T-helper 17 cell (primary cell): ENCODE results near the gene AP5B1. TPM values are rescaled to one million over a fixed set of nuclear protein-coding genes. Genes with fewer than 3 reads are reported as not detected.

Experiments
- ATAC-seq: fragments of 150-1000 bp; cut with Tn5 transposase; 2 replicates; pipeline ENCODE4 v1.10.0; 2021; ENCODE audit warnings: mild to moderate bottlenecking, moderate library complexity
- DNase-seq, 3 donors: peaks; one replicate each; pipeline versions ENCODE4 v3.0.0 to v3.0.0-alpha.2; 2020 to 2021
- H3K9me3 ChIP-seq: one replicate; pipeline ENCODE4 v1.7.0; 2013; ENCODE audit warnings: low read length, mild to moderate bottlenecking; ENCODE audit not compliant: control insufficient read depth, poor library complexity, severe bottlenecking
- H3K27ac Mint-ChIP-seq: one replicate; pipeline ENCODE4 v1.8.0; 2022; ENCODE audit warnings: mild to moderate bottlenecking, moderate library complexity, mixed read lengths
- H3K27me3 Mint-ChIP-seq: one replicate; pipeline ENCODE4 v1.8.0; 2022; ENCODE audit warnings: mixed read lengths
- H3K36me3 Mint-ChIP-seq: one replicate; pipeline ENCODE4 v1.8.0; 2022; ENCODE audit warnings: low read depth, mixed read lengths
- H3K4me1 Mint-ChIP-seq: one replicate; pipeline ENCODE4 v1.8.0; 2022; ENCODE audit warnings: mild to moderate bottlenecking, mixed read lengths
- H3K4me3 Mint-ChIP-seq: one replicate; pipeline ENCODE4 v1.8.0; 2022; ENCODE audit warnings: mild to moderate bottlenecking, moderate library complexity, mixed read lengths
- total RNA-seq, 4 donors: library from RNA in 2 of 4; stranded (reverse) in 2 of 4; gene quantifications; one replicate each; pipeline ENCODE4 v1.2.3 and lab custom pipeline; 2022 to 2026

AP5B1 gene
- total RNA-seq, 2 donors from 2014 or later, result 12.5 to 17.4 TPM

GRCh38 chr11:65810046-65810868 lies 29.5 kb upstream of the AP5B1 start:
- peaks cover 2% of the 10 kb centered on the region for H3K36me3 Mint-ChIP-seq
- H3K9me3 ChIP-seq, result no peaks in the 10 kb centered on the region
- DNase-seq (no peak), ATAC-seq (peak; percentile 60)
- peaks cover 3% of the 10 kb centered on the region for H3K4me1 Mint-ChIP-seq
- peaks cover 13% of the 10 kb centered on the region for H3K27me3 Mint-ChIP-seq
- no peak overlapping the region for H3K4me3 Mint-ChIP-seq
- no peak overlapping the region for H3K27ac Mint-ChIP-seq

- no peak overlapping the region for H3K4me3 Mint-ChIP-seq
- H3K36me3 Mint-ChIP-seq, result peaks cover 2% of the 10 kb centered on the region
- no peak overlapping the region for H3K27ac Mint-ChIP-seq
- H3K9me3 ChIP-seq, result no peaks in the 10 kb centered on the region
- ATAC-seq (no peak), DNase-seq (no peak)
- H3K27me3 Mint-ChIP-seq, result peaks cover 14% of the 10 kb centered on the region
- H3K4me1 Mint-ChIP-seq, result peaks cover 3% of the 10 kb centered on the region
Measured at GRCh38 chr11:65809496-65809895, 28.7 kb upstream of the AP5B1 start.

- ATAC-seq (no peak), DNase-seq (no peak)
- Mint-ChIP-seq H3K27ac (no peak overlapping the region), H3K36me3 (peaks cover 1% of the 10 kb centered on the region), H3K4me1 (peaks cover 2% of the 10 kb centered on the region), H3K27me3 (peaks cover 21% of the 10 kb centered on the region), H3K4me3 (peak overlapping the region; percentile 55)
- no peaks in the 10 kb centered on the region for H3K9me3 ChIP-seq
Measured at GRCh38 chr11:65808744-65809341, 28.1 kb upstream of the AP5B1 start.

GRCh38 chr11:65806979-65807378 lies 26.2 kb upstream of the AP5B1 start:
- Mint-ChIP-seq H3K4me3 (no peak overlapping the region), H3K4me1 (no peaks in the 10 kb centered on the region), H3K36me3 (no peaks in the 10 kb centered on the region), H3K27ac (no peak overlapping the region), H3K27me3 (peaks cover 34% of the 10 kb centered on the region)
- H3K9me3 ChIP-seq, result no peaks in the 10 kb centered on the region
- DNase-seq (no peak), ATAC-seq (no peak)

- Mint-ChIP-seq H3K36me3 (peaks cover under 1% of the 10 kb centered on the region), H3K4me1 (peaks cover 1% of the 10 kb centered on the region), H3K27me3 (peaks cover 54% of the 10 kb centered on the region), H3K27ac (no peak overlapping the region), H3K4me3 (no peak overlapping the region)
- DNase-seq (no peak), ATAC-seq (no peak)
- H3K9me3 ChIP-seq, result no peaks in the 10 kb centered on the region
Measured at GRCh38 chr11:65803797-65804492, 23.2 kb upstream of the AP5B1 start.

- H3K9me3 ChIP-seq, result no peaks in the 10 kb centered on the region
- H3K4me3 Mint-ChIP-seq, result no peak overlapping the region
- no peak overlapping the region for H3K27ac Mint-ChIP-seq
- H3K36me3 Mint-ChIP-seq, result peaks cover 2% of the 10 kb centered on the region
- H3K4me1 Mint-ChIP-seq, result peaks cover 5% of the 10 kb centered on the region
- ATAC-seq (no peak), DNase-seq (no peak)
- H3K27me3 Mint-ChIP-seq, result peaks cover 57% of the 10 kb centered on the region
Measured at GRCh38 chr11:65802841-65803240, 22.1 kb upstream of the AP5B1 start.

GRCh38 chr11:65801153-65801987 lies 20.6 kb upstream of the AP5B1 start:
- H3K4me3 Mint-ChIP-seq, result no peak overlapping the region
- no peak for ATAC-seq
- no peak for DNase-seq
- peaks cover 64% of the 10 kb centered on the region for H3K27me3 Mint-ChIP-seq
- no peaks in the 10 kb centered on the region for H3K9me3 ChIP-seq
- no peak overlapping the region for H3K27ac Mint-ChIP-seq
- H3K4me1 Mint-ChIP-seq, result peaks cover 5% of the 10 kb centered on the region
- H3K36me3 Mint-ChIP-seq, result peaks cover 2% of the 10 kb centered on the region

- peaks cover 62% of the 10 kb centered on the region for H3K27me3 Mint-ChIP-seq
- H3K9me3 ChIP-seq, result no peaks in the 10 kb centered on the region
- ATAC-seq, result no peak
- H3K4me3 Mint-ChIP-seq, result no peak overlapping the region
- peaks cover 8% of the 10 kb centered on the region for H3K4me1 Mint-ChIP-seq
- no peak for DNase-seq
- H3K27ac Mint-ChIP-seq, result no peak overlapping the region
- peaks cover 2% of the 10 kb centered on the region for H3K36me3 Mint-ChIP-seq
Measured at GRCh38 chr11:65798882-65799281, 18.1 kb upstream of the AP5B1 start.

- Mint-ChIP-seq H3K4me1 (peaks cover 8% of the 10 kb centered on the region), H3K36me3 (peaks cover 2% of the 10 kb centered on the region), H3K4me3 (no peak overlapping the region), H3K27ac (no peak overlapping the region), H3K27me3 (peaks cover 51% of the 10 kb centered on the region)
- ATAC-seq (no peak), DNase-seq (no peak)
- no peaks in the 10 kb centered on the region for H3K9me3 ChIP-seq
Measured at GRCh38 chr11:65797711-65798110, 16.9 kb upstream of the AP5B1 start.

- Mint-ChIP-seq H3K27ac (no peak overlapping the region), H3K4me1 (peaks cover 10% of the 10 kb centered on the region), H3K36me3 (peaks cover 2% of the 10 kb centered on the region), H3K27me3 (peaks cover 48% of the 10 kb centered on the region), H3K4me3 (no peak overlapping the region)
- ATAC-seq (no peak), DNase-seq (no peak)
- H3K9me3 ChIP-seq, result no peaks in the 10 kb centered on the region
Measured at GRCh38 chr11:65796726-65797601, 16.2 kb upstream of the AP5B1 start.

- H3K9me3 ChIP-seq, result no peaks in the 10 kb centered on the region
- no peak for DNase-seq
- peaks cover 2% of the 10 kb centered on the region for H3K36me3 Mint-ChIP-seq
- peaks cover 13% of the 10 kb centered on the region for H3K4me1 Mint-ChIP-seq
- ATAC-seq, result no peak
- H3K27me3 Mint-ChIP-seq, result peaks cover 39% of the 10 kb centered on the region
- no peak overlapping the region for H3K4me3 Mint-ChIP-seq
- H3K27ac Mint-ChIP-seq, result no peak overlapping the region
Measured at GRCh38 chr11:65794570-65795510, 14.1 kb upstream of the AP5B1 start.
